Fibroblast of lung (primary cell): Measurements from ENCODE around the gene LTF.

ENCODE experiments used
- EZH2 ChIP-seq: IDR thresholded peaks from 2 replicates; pipeline ENCODE4 v1.5.1; 2012; ENCODE audit warnings: low read length, control low read depth, mild to moderate bottlenecking; ENCODE audit errors: missing control alignments
- TF ChIP-seq, protein P1 (sequence below), 2 donors: IDR thresholded peaks in 1 of 2; conservative IDR thresholded peaks in 1 of 2; 1 replicate in 1 of 2; 2 replicates in 1 of 2; pipeline ENCODE4 v1.5.1; 2011 to 2012; ENCODE audit warnings: low read length in 2 of 2, control low read depth in 1 of 2, inconsistent platforms in 1 of 2, low read depth in 1 of 2, mild to moderate bottlenecking in 1 of 2

DNA sequence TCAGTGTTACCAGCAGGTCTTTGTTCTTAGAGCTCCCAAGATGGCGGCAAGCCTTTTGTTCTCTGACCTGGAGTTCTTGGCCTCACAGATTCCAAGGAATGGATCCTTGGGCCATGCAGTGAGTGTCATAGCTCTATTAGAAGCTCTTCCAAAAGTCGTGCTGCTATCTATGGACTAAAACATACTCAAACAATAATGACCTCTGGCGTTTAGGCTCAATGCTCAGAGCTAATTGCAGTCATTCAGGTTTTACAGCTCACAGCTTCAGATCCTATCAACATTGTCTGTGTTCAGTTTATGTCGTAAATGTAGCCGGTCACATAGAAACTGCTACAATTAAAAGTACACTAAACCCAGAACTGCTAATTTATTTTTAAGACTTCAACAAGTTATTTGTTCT lies 35.5 kb downstream of the LTF start:
- TF ChIP-seq, protein P1, sequence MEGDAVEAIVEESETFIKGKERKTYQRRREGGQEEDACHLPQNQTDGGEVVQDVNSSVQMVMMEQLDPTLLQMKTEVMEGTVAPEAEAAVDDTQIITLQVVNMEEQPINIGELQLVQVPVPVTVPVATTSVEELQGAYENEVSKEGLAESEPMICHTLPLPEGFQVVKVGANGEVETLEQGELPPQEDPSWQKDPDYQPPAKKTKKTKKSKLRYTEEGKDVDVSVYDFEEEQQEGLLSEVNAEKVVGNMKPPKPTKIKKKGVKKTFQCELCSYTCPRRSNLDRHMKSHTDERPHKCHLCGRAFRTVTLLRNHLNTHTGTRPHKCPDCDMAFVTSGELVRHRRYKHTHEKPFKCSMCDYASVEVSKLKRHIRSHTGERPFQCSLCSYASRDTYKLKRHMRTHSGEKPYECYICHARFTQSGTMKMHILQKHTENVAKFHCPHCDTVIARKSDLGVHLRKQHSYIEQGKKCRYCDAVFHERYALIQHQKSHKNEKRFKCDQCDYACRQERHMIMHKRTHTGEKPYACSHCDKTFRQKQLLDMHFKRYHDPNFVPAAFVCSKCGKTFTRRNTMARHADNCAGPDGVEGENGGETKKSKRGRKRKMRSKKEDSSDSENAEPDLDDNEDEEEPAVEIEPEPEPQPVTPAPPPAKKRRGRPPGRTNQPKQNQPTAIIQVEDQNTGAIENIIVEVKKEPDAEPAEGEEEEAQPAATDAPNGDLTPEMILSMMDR (conservative IDR thresholded peaks at IDR 0.05 in 1 of 2, IDR thresholded peaks at IDR 0.05 in 1 of 2; ENCODE audit: low read depth in 1 of 2, low read length in 2 of 2), result no peak
- TF ChIP-seq EZH2, result no peak
